CD4-positive, alpha-beta T cell treated with Interleukin-1 beta for 1 hour (primary cell): ENCODE results near the gene PIP5K1C.
A peak's percentile ranks its signal among the peaks of the same experiment; 100 is the strongest.
"Not testable (repeated sequence)": the region's sequence is repeated elsewhere in the genome, so short reads cannot be mapped to it uniquely, and the experiment has no call there.

Experiments
- DNase-seq, 2 donors: peaks; one replicate each; pipeline ENCODE4 v3.0.0-alpha.2; 2020 to 2022

Gene PIP5K1C

GRCh38 chr19:3642987-3643673 lies 57.1 kb downstream of the PIP5K1C start:
- DNase-seq, result peak in 1 of 2 donors; percentile 22

- DNase-seq, result no peak
These were observed 58.0 kb downstream of the PIP5K1C start for GRCh38 chr19:3642296-3642695.

GRCh38 chr19:3641515-3642269 lies 58.6 kb downstream of the PIP5K1C start:
- no peak for DNase-seq

GRCh38 chr19:3639479-3639878 lies 60.8 kb downstream of the PIP5K1C start:
- no peak for DNase-seq

GRCh38 chr19:3638208-3639193 lies 61.8 kb downstream of the PIP5K1C start:
- no peak for DNase-seq

- no peak for DNase-seq
These were observed 62.6 kb downstream of the PIP5K1C start for GRCh38 chr19:3637621-3638020.

GRCh38 chr19:3636962-3637361 lies 63.3 kb downstream of the PIP5K1C start:
- DNase-seq, result no peak

GRCh38 chr19:3636506-3636905 lies 63.8 kb downstream of the PIP5K1C start:
- no peak for DNase-seq

GRCh38 chr19:3634496-3635045 lies 65.7 kb downstream of the PIP5K1C start:
- no peak for DNase-seq

GRCh38 chr19:3633559-3633988 lies 66.7 kb downstream of the PIP5K1C start:
- DNase-seq, result no peak

- no peak for DNase-seq
These were observed 67.3 kb downstream of the PIP5K1C start for GRCh38 chr19:3632739-3633558.

GRCh38 chr19:3632098-3632497 lies 68.2 kb downstream of the PIP5K1C start:
- DNase-seq, result no peak

GRCh38 chr19:3631053-3631861 lies 69.0 kb downstream of the PIP5K1C start:
- no peak for DNase-seq

- not testable (repeated sequence) for DNase-seq
These were observed 71.5 kb downstream of the PIP5K1C start for GRCh38 chr19:3628766-3629165.

- no peak for DNase-seq
These were observed 72.9 kb downstream of the PIP5K1C start for GRCh38 chr19:3627351-3627723.

- peak; percentile 98 for DNase-seq
These were observed 73.6 kb downstream of the PIP5K1C start, which contains the start of gene CACTIN for GRCh38 chr19:3626473-3627350. TSS of gene CACTIN (minus strand) at chr19:3626790. CDS start at chr19:3626762, 28 bp downstream.

GRCh38 chr19:3625996-3626472 lies 74.2 kb downstream of the PIP5K1C start:
- DNase-seq, result no peak

GRCh38 chr19:3623716-3624115 lies 76.6 kb downstream of the PIP5K1C start:
- DNase-seq, result no peak

GRCh38 chr19:3622224-3622623 lies 78.0 kb downstream of the PIP5K1C start:
- no peak for DNase-seq

GRCh38 chr19:3621689-3622088 lies 78.6 kb downstream of the PIP5K1C start:
- no peak for DNase-seq
